ENCODE measurements around the gene RPL39. TPM values are rescaled to one million over a fixed set of nuclear protein-coding genes. Genes with fewer than 3 reads are reported as not detected.

The RPL39 gene
- total and polyA plus RNA-seq, 10 of the 15 experiments (the other 5 are each of a cell fraction or from before 2014, with no cell fraction given) = 1,792 to 6,541 (median 3,667) TPM

DNA sequence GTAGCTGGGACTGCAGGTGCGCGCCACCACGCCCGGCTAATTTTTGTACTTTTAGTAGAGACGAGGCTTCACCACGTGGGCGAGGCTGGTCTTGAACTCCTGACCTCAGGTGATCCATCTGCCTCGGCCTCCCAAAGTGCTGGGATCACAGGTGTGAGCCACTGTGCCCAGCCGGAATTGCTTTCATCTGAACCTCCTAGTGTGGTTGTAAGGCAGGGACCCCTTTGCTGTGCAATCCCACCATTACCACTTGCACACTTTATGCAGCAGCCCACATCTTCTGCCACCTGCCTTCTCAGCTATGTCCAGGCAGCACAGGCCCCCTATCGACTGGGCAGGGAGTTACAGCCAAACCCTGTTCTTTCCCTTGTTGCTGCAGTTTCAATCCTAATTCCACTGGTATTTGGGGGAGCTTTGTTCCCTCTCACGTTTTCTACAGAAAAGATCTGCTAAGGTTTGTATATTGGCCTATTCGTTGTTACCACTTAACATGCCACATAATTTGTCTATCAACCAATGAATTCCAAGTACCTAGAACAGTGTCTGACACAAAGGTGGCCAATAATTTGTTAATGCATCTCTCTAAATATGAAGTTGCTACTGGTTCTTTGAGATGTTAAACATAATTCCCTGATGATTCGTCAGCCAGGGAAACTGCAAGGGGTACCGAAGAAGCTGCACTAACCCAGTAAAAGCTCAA is 6.5 kb downstream of the RPL39 start:
- Histone ChIP-seq H3K4me2 (ENCODE audit: control insufficient read depth, insufficient read depth) (peak overlapping the region; percentile 22; the same call in 1 of the 2 replicates), H3K79me2 (ENCODE audit: control insufficient read depth, insufficient read depth, low read length) (peaks cover 43% of the 10 kb centered on the region), H3K4me3 (no peak overlapping the region), H3K9me3 (replicated peaks; ENCODE audit: control insufficient read depth, insufficient read depth, low read length) (no peaks in the 10 kb centered on the region), H3K9ac (ENCODE audit: control insufficient read depth, insufficient read depth, low read length) (no peak overlapping the region), H2AFZ (ENCODE audit: control insufficient read depth, low read depth, low read length) (no peak overlapping the region), H3K4me1 (ENCODE audit: control insufficient read depth, insufficient read depth, low read length) (no peaks in the 10 kb centered on the region), H3K27me3 (replicated peaks in 1 of 2; ENCODE audit: control insufficient read depth in 2 of 2, insufficient read depth in 2 of 2, low read length in 1 of 2) (no peaks in the 10 kb centered on the region), H3K27ac (ENCODE audit: control insufficient read depth, insufficient read depth) (no peak overlapping the region), H4K20me1 (ENCODE audit: control insufficient read depth, insufficient read depth) (peaks cover 7% of the 10 kb centered on the region), H3K36me3 (ENCODE audit: control insufficient read depth in 2 of 2, insufficient read depth in 2 of 2, low read length in 1 of 2) (peaks cover 2 to 10% of the 10 kb centered on the region in 2 experiments; a peak in 3 of 4 replicates)
- POLR2A ChIA-PET = interaction anchor here (0.6 to 1.1 kb wide), 5 partner anchors 21 to 395 kb away, joined by 3 to 4 read pairs (median 3); partner anchors contain the start of gene SOWAHD
- RAD21 ChIA-PET (ENCODE audit: unreplicated experiment) = interaction anchor here (0.6 to 1.4 kb wide), 14 partner anchors 9 to 269 kb away, joined by 3 to 7 read pairs (median 4); partner anchors contain the start of genes SOWAHD and UPF3B
- ATAC-seq (peak; percentile 78), DNase-seq (ENCODE audit: low read depth, low spot score) (no peak), FAIRE-seq (peak; percentile 13)
- WGBS (ENCODE audit: insufficient coverage, insufficient replicate concordance, low lambda C conversion rate, missing lambda C conversion rate) = 45% methylated on average over 14 of the region's 14 CpGs
- intact Hi-C loops (cut with micrococcal nuclease; ENCODE audit: unreplicated experiment) = no loop called here
- SMC1A ChIA-PET (ENCODE audit: uncharacterized antibody, unreplicated experiment) = interaction anchor here (0.6 to 1.7 kb wide), 8 partner anchors 9 to 253 kb away, joined by 3 to 7 read pairs (median 4); partner anchors contain the start of gene SOWAHD
- in situ Hi-C loops (cut with MboI) = loop anchor here (5.0 kb wide), 1 partner anchor 268 kb away; no protein-coding TSS in a partner anchor
- no TSS peak for BruUV-seq (replicated peaks)
- CTCF ChIA-PET = interaction anchor here (0.5 to 2.5 kb wide), 37 partner anchors 9 to 319 kb away, joined by 3 to 16 read pairs (median 4); partner anchors contain the start of genes NKRF, SOWAHD and UPF3B
- TF ChIP-seq SMC3 (IDR thresholded peaks at IDR 0.05; ENCODE audit: borderline replicate concordance, low read length) (peak; percentile 43), RELA (IDR thresholded peaks at IDR 0.05; ENCODE audit: borderline replicate concordance, partially characterized antibody) (no peak), YY1 (IDR thresholded peaks at IDR 0.05; ENCODE audit: low read depth, low read length) (0 out of 2 replicates have a peak, but pooled peaks have one; percentile 21), NR2F1 (conservative IDR thresholded peaks at IDR 0.05) (peak; percentile 46; the same call in 1 of the 2 replicates), TCF12 (IDR thresholded peaks at IDR 0.05; ENCODE audit: low read depth, low read length) (0 out of 2 replicates have a peak, but pooled peaks have one; percentile 32), BACH1 (IDR thresholded peaks at IDR 0.05; ENCODE audit: borderline replicate concordance) (peak; percentile 59; the same call in 1 of the 2 replicates), RUNX3 (IDR thresholded peaks at IDR 0.05; ENCODE audit: low read length) (0 out of 2 replicates have a peak, but pooled peaks have one; percentile 7), RAD21 (IDR thresholded peaks at IDR 0.05; ENCODE audit: insufficient read depth, low read depth, low read length) (peak; percentile 55), POLR2AphosphoS5 (IDR thresholded peaks at IDR 0.05; ENCODE audit: low read length) (0 out of 2 replicates have a peak, but pooled peaks have one; percentile 4), RBBP5 (conservative IDR thresholded peaks at IDR 0.05) (no peak), SREBF1 (IDR thresholded peaks at IDR 0.05; ENCODE audit: low read length) (no peak), SMAD5 (IDR thresholded peaks at IDR 0.05; ENCODE audit: low read depth) (no peak; the same call in 1 of the 2 replicates), CTCF (IDR thresholded peaks at IDR 0.05 in 2 of 3, conservative IDR thresholded peaks at IDR 0.05 in 1 of 3; ENCODE audit: control insufficient read depth in 2 of 3, extremely low read depth in 1 of 3, insufficient read depth in 1 of 3, low read depth in 3 of 3, low read length in 3 of 3) (peak; percentile 68 to 91 (median 72)), POLR2A (IDR thresholded peaks at IDR 0.05; ENCODE audit: low read depth, low read length) (peak; percentile 51; the same call in 1 of the 2 replicates)
- TF ChIP-seq, protein P1, sequence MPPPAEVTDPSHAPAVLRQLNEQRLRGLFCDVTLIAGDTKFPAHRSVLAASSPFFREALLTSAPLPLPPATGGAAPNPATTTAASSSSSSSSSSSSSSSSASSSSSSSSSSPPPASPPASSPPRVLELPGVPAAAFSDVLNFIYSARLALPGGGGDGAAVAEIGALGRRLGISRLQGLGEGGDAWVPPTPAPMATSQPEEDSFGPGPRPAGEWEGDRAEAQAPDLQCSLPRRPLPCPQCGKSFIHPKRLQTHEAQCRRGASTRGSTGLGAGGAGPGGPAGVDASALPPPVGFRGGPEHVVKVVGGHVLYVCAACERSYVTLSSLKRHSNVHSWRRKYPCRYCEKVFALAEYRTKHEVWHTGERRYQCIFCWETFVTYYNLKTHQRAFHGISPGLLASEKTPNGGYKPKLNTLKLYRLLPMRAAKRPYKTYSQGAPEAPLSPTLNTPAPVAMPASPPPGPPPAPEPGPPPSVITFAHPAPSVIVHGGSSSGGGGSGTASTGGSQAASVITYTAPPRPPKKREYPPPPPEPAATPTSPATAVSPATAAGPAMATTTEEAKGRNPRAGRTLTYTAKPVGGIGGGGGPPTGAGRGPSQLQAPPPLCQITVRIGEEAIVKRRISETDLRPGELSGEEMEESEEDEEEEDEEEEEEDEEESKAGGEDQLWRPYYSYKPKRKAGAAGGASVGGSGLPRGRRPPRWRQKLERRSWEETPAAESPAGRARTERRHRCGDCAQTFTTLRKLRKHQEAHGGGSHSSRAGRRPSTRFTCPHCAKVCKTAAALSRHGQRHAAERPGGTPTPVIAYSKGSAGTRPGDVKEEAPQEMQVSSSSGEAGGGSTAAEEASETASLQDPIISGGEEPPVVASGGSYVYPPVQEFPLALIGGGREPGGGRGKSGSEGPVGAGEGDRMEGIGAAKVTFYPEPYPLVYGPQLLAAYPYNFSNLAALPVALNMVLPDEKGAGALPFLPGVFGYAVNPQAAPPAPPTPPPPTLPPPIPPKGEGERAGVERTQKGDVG (CRISPR knock-in tag; IDR thresholded peaks at IDR 0.05) = 0 out of 2 replicates have a peak, but pooled peaks have one; percentile 37
- TF ChIP-seq, protein P2, sequence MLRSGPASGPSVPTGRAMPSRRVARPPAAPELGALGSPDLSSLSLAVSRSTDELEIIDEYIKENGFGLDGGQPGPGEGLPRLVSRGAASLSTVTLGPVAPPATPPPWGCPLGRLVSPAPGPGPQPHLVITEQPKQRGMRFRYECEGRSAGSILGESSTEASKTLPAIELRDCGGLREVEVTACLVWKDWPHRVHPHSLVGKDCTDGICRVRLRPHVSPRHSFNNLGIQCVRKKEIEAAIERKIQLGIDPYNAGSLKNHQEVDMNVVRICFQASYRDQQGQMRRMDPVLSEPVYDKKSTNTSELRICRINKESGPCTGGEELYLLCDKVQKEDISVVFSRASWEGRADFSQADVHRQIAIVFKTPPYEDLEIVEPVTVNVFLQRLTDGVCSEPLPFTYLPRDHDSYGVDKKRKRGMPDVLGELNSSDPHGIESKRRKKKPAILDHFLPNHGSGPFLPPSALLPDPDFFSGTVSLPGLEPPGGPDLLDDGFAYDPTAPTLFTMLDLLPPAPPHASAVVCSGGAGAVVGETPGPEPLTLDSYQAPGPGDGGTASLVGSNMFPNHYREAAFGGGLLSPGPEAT (IDR thresholded peaks at IDR 0.05; ENCODE audit: low read depth) = no peak
